GM23338 (cell line): ENCODE measurements around the gene CALML3. TPM values are rescaled to one million over a fixed set of nuclear protein-coding genes. Genes with fewer than 3 reads are reported as not detected.

Experiments used
- ATAC-seq: fragments of 200-7000 bp; cut with Tn5 transposase; 3 replicates; pipeline ENCODE4 v1.9.1; 2020
- DNase-seq: peaks from one replicate; pipeline ENCODE4 v3.0.0-alpha.2; 2015; ENCODE audit warnings: low spot score
- H2AFZ ChIP-seq: fragments of 200-600 bp; sonication (generic); 2 replicates; pipeline ENCODE4 v1.8.0; 2016; ENCODE audit warnings: antibody characterized with exemption, mild to moderate bottlenecking, moderate library complexity
- H3F3A ChIP-seq: fragments of 200-600 bp; sonication (generic); replicated peaks from 2 replicates; pipeline ENCODE4 v1.8.0; 2017; ENCODE audit warnings: antibody characterized with exemption, mixed run types, low read depth
- H3K27ac ChIP-seq: fragments of 200-600 bp; sonication (generic); 2 replicates; pipeline ENCODE4 v1.6.1; 2016; ENCODE audit warnings: low read depth
- H3K27me3 ChIP-seq: fragments of 200-600 bp; sonication (generic); 2 replicates; pipeline ENCODE4 v1.8.0; 2016; ENCODE audit warnings: mild to moderate bottlenecking, mixed run types, moderate library complexity; ENCODE audit not compliant: insufficient read depth
- H3K36me3 ChIP-seq: fragments of 200-600 bp; sonication (generic); 2 replicates; pipeline ENCODE4 v1.8.0; 2016; ENCODE audit warnings: mild to moderate bottlenecking; ENCODE audit not compliant: insufficient read depth
- H3K4me1 ChIP-seq: fragments of 200-600 bp; sonication (generic); 2 replicates; pipeline ENCODE4 v1.8.0; 2016; ENCODE audit warnings: mild to moderate bottlenecking, moderate library complexity; ENCODE audit not compliant: insufficient read depth
- H3K4me2 ChIP-seq: fragments of 200-600 bp; sonication (generic); 2 replicates; pipeline ENCODE4 v1.7.1; 2017; ENCODE audit warnings: mixed run types
- H3K4me3 ChIP-seq: fragments of 200-600 bp; sonication (generic); 2 replicates; pipeline ENCODE4 v1.6.1; 2016; ENCODE audit warnings: mixed run types
- H3K79me2 ChIP-seq: fragments of 200-600 bp; sonication (generic); replicated peaks from 2 replicates; pipeline ENCODE4 v1.8.0; 2017; ENCODE audit warnings: mild to moderate bottlenecking; ENCODE audit not compliant: insufficient read depth
- H3K9me2 ChIP-seq: fragments of 200-600 bp; sonication (generic); 2 replicates; pipeline ENCODE4 v1.8.0; 2017; ENCODE audit not compliant: insufficient read depth
- H4K20me1 ChIP-seq: fragments of 200-600 bp; sonication (generic); replicated peaks from 2 replicates; pipeline ENCODE4 v1.8.0; 2017; ENCODE audit warnings: mild to moderate bottlenecking; ENCODE audit not compliant: insufficient read depth
- H3K27ac Mint-ChIP-seq: 2 replicates; pipeline ENCODE4 v1.8.0; 2020; ENCODE audit warnings: inconsistent platforms, mild to moderate bottlenecking, moderate library complexity, mixed read lengths
- H3K27me3 Mint-ChIP-seq: 3 replicates; pipeline ENCODE4 v1.8.0; 2022; ENCODE audit warnings: low read depth, mild to moderate bottlenecking, moderate library complexity, mixed read lengths, inconsistent platforms; ENCODE audit not compliant: insufficient read depth, poor library complexity
- H3K36me3 Mint-ChIP-seq: 3 replicates; pipeline ENCODE4 v1.8.0; 2021; ENCODE audit warnings: low read depth, mild to moderate bottlenecking, inconsistent platforms, moderate library complexity, mixed read lengths
- H3K4me1 Mint-ChIP-seq: 3 replicates; pipeline ENCODE4 v1.8.0; 2020; ENCODE audit warnings: mild to moderate bottlenecking, inconsistent platforms, mixed read lengths
- H3K4me3 Mint-ChIP-seq: 3 replicates; pipeline ENCODE4 v1.8.0; 2021; ENCODE audit warnings: moderate library complexity, mild to moderate bottlenecking, inconsistent platforms, mixed read lengths
- H3K9me3 Mint-ChIP-seq: 3 replicates; pipeline ENCODE4 v1.8.0; 2020; ENCODE audit warnings: moderate library complexity, mild to moderate bottlenecking, inconsistent platforms, mixed read lengths
- CREB1 ChIP-seq: fragments of 250-450 bp; sonication (Bioruptor Pico); IDR thresholded peaks from 2 replicates; pipeline ENCODE4 v1.5.0; 2020; ENCODE audit warnings: low read depth, mild to moderate bottlenecking, moderate library complexity
- ETS1 ChIP-seq: IDR thresholded peaks from 2 replicates; pipeline ENCODE4 v1.6.1; 2016; ENCODE audit warnings: antibody characterized with exemption
- EZH2 ChIP-seq: fragments of 200-600 bp; sonication (generic); IDR thresholded peaks from one replicate; pipeline ENCODE4 v1.8.0; 2017; ENCODE audit warnings: antibody characterized with exemption, mild to moderate bottlenecking, low read depth; ENCODE audit not compliant: unreplicated experiment
- JUNB ChIP-seq: IDR thresholded peaks from one replicate; pipeline ENCODE4 v1.6.1; 2016; ENCODE audit warnings: antibody characterized with exemption; ENCODE audit not compliant: unreplicated experiment
- NANOG ChIP-seq: IDR thresholded peaks from 2 replicates; pipeline ENCODE4 v1.6.1; 2016; ENCODE audit warnings: antibody characterized with exemption, borderline replicate concordance
- STAT1 ChIP-seq: IDR thresholded peaks from one replicate; pipeline ENCODE4 v1.6.1; 2016; ENCODE audit warnings: antibody characterized with exemption; ENCODE audit not compliant: unreplicated experiment
- ZNF114 ChIP-seq: fragments of 250-450 bp; sonication (Bioruptor Pico); IDR thresholded peaks from 2 replicates; pipeline ENCODE4 v1.5.0; 2020; ENCODE audit warnings: mild to moderate bottlenecking, moderate library complexity
- ZNF331 ChIP-seq: fragments of 250-450 bp; sonication (Bioruptor Pico); IDR thresholded peaks from 2 replicates; pipeline ENCODE4 v1.5.0; 2020; ENCODE audit warnings: low read depth, mild to moderate bottlenecking, moderate library complexity
- ZNF462 ChIP-seq: fragments of 250-450 bp; sonication (Bioruptor Pico); IDR thresholded peaks from 2 replicates; pipeline ENCODE4 v1.5.0; 2020; ENCODE audit warnings: mild to moderate bottlenecking, moderate library complexity
- polyA plus RNA-seq: library from polyadenylated mRNA; unstranded; fragments of >200 nt; fragmentation: Nextera tagmentation; extraction: Ambion mirVana; gene quantifications from 2 replicates; pipeline ENCODE4 v1.2.1, GENCODE V29; 2016
- total RNA-seq: library from RNA; depleted of rRNA; stranded (reverse); fragments of >200 nt; shearing (Covaris generic); gene quantifications from 2 replicates; pipeline ENCODE4 v1.2.3, GENCODE V29; 2014
- TF ChIP-seq, protein P1 (sequence below): IDR thresholded peaks from one replicate; pipeline ENCODE4 v1.6.1; 2018; ENCODE audit warnings: antibody characterized with exemption; ENCODE audit not compliant: unreplicated experiment

The CALML3 gene
- total and polyA plus RNA-seq, 2 experiments from 2014 or later, result not detected

DNA sequence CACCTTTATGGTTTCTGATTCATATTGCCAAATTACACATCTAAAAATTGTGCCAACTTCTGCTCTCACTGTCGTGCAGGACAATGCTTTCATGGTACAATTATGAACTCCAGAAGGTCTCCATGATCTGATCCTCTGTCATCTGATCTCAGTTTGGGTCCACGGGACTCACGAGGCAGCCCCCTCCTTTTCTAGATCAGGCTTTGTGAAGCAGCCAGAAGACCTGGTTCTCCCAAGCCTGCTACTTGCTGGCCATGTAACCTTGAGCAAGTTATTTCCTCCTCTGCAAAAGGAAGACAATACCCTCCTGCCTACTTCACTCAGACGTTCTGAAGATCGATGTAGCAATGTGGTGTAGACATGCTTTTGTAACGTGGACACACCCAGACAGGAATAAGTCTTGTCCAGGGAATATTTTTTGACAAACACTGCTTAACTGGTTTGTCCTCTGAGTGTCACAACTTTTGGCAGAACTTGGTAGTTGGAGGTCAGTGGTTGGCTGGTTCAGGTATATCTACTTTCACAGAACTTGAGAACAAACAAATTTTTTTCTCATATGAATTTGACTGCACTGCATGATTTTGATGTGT, 19.6 kb downstream of the CALML3 start:
- Histone ChIP-seq H3F3A (no peaks in the 10 kb centered on the region), H3K4me2 (no peak overlapping the region), H3K4me3 (no peak overlapping the region), H4K20me1 (no peaks in the 10 kb centered on the region), H3K27me3 (no peaks in the 10 kb centered on the region), H2AFZ (no peak overlapping the region), H3K27ac (no peak overlapping the region), H3K9me2 (no peaks in the 10 kb centered on the region), H3K36me3 (no peaks in the 10 kb centered on the region; the same call in 1 of the 2 replicates), H3K4me1 (no peaks in the 10 kb centered on the region), H3K79me2 (no peaks in the 10 kb centered on the region)
- peaks cover 33% of the 10 kb centered on the region; the same call in 2 of the 3 replicates for H3K9me3 Mint-ChIP-seq
- peaks cover 3% of the 10 kb centered on the region; the same call in 2 of the 3 replicates for H3K36me3 Mint-ChIP-seq
- H3K27ac Mint-ChIP-seq, result no peak overlapping the region
- no peaks in the 10 kb centered on the region for H3K4me1 Mint-ChIP-seq
- ATAC-seq (no peak), DNase-seq (no peak)
- TF ChIP-seq NANOG, result no peak
- TF ChIP-seq ZNF331 (CRISPR knock-in tag), result no peak
- no peak for TF ChIP-seq JUNB
- TF ChIP-seq ETS1, result no peak
- no peak for TF ChIP-seq STAT1
- no peak for TF ChIP-seq ZNF462 (CRISPR knock-in tag)
- no peak for TF ChIP-seq CREB1 (CRISPR knock-in tag)
- no peak for TF ChIP-seq ZNF114 (CRISPR knock-in tag)
- TF ChIP-seq EZH2, result no peak
- TF ChIP-seq, protein P1, sequence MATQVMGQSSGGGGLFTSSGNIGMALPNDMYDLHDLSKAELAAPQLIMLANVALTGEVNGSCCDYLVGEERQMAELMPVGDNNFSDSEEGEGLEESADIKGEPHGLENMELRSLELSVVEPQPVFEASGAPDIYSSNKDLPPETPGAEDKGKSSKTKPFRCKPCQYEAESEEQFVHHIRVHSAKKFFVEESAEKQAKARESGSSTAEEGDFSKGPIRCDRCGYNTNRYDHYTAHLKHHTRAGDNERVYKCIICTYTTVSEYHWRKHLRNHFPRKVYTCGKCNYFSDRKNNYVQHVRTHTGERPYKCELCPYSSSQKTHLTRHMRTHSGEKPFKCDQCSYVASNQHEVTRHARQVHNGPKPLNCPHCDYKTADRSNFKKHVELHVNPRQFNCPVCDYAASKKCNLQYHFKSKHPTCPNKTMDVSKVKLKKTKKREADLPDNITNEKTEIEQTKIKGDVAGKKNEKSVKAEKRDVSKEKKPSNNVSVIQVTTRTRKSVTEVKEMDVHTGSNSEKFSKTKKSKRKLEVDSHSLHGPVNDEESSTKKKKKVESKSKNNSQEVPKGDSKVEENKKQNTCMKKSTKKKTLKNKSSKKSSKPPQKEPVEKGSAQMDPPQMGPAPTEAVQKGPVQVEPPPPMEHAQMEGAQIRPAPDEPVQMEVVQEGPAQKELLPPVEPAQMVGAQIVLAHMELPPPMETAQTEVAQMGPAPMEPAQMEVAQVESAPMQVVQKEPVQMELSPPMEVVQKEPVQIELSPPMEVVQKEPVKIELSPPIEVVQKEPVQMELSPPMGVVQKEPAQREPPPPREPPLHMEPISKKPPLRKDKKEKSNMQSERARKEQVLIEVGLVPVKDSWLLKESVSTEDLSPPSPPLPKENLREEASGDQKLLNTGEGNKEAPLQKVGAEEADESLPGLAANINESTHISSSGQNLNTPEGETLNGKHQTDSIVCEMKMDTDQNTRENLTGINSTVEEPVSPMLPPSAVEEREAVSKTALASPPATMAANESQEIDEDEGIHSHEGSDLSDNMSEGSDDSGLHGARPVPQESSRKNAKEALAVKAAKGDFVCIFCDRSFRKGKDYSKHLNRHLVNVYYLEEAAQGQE, result no peak
- H3K4me3 Mint-ChIP-seq, result no peak overlapping the region
- H3K27me3 Mint-ChIP-seq, result peaks cover 3% of the 10 kb centered on the region
